ENCODE measurements around the gene FAM151A. TPM values are rescaled to one million over a fixed set of nuclear protein-coding genes. Genes with fewer than 3 reads are reported as not detected.

Gene FAM151A
- total RNA-seq, 2 donors from 2014 or later, result 0.66 to 2.8 TPM

GRCh38 chr1:54583871-54584270 is 39.5 kb downstream of the FAM151A start:
- H3K9ac ChIP-seq (ENCODE audit: low read depth in 2 of 2, low read length in 2 of 2), result no peak overlapping the region
- H3K9me3 ChIP-seq, result no peaks in the 10 kb centered on the region
- no peaks in the 10 kb centered on the region for H3K27me3 ChIP-seq
- TF ChIP-seq CTCF (IDR thresholded peaks at IDR 0.05), result no peak
- intact Hi-C loops (cut with DNase I), result no loop called here
- no peaks in the 10 kb centered on the region for H3K36me3 ChIP-seq
- H3K27ac ChIP-seq, result no peak overlapping the region
- peaks cover 3% of the 10 kb centered on the region for H3K4me1 ChIP-seq
- no peak for DNase-seq
- H3K4me3 ChIP-seq, result no peak overlapping the region

GRCh38 chr1:54583307-54583686 is 40.0 kb downstream of the FAM151A start:
- H3K27ac ChIP-seq, result no peak overlapping the region
- no peak overlapping the region for H3K4me3 ChIP-seq
- no peaks in the 10 kb centered on the region for H3K27me3 ChIP-seq
- no peak for TF ChIP-seq CTCF (IDR thresholded peaks at IDR 0.05)
- H3K9ac ChIP-seq (ENCODE audit: low read depth in 2 of 2, low read length in 2 of 2), result no peak overlapping the region
- no peaks in the 10 kb centered on the region for H3K36me3 ChIP-seq
- no peaks in the 10 kb centered on the region for H3K9me3 ChIP-seq
- DNase-seq, result no peak
- intact Hi-C loops (cut with DNase I), result no loop called here
- peaks cover 3% of the 10 kb centered on the region for H3K4me1 ChIP-seq

DNA sequence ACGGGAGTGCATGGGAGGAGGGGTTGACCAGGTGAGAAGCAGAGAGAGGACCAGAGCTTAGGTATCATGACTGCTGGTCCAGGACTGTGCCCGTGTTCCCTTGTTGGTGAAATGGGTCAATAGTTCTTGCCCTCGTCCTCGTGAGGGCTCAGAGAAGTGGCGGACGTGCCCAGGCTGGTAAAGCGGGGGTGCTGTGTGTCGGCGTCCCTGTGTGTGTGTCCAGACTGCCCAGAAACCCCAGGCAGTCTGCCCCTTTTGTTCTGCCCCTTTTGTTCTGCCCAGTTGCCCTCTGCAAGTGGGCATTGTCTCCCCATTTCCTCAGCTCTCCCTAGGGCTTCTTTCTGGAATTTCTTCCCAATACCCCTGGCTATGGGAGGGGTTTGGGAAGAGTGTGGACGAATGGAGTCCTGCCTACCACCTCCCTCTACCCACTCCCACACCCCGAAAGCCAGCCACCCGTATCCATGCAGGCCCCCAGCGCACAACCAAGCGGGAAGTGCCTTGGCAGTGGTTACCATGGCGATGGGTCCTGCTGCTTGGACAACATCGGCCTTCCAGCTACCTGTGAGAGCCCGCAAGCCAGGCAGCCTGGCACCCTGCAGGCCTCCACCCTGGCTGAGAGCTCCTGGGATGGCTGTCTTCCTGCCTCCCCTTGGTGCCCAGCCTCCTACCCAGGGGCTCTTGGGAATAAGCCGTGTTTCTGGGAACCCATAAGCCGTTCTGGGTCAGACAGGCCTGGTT is 40.6 kb downstream of the FAM151A start:
- no peak for DNase-seq
- no peaks in the 10 kb centered on the region for H3K36me3 ChIP-seq
- no peaks in the 10 kb centered on the region for H3K9me3 ChIP-seq
- no peaks in the 10 kb centered on the region for H3K27me3 ChIP-seq
- H3K4me3 ChIP-seq, result no peak overlapping the region
- no peak overlapping the region for H3K9ac ChIP-seq (ENCODE audit: low read depth in 2 of 2, low read length in 2 of 2)
- intact Hi-C loops (cut with DNase I), result no loop called here
- TF ChIP-seq CTCF (IDR thresholded peaks at IDR 0.05), result no peak
- peaks cover 3% of the 10 kb centered on the region for H3K4me1 ChIP-seq
- no peak overlapping the region for H3K27ac ChIP-seq

DNA sequence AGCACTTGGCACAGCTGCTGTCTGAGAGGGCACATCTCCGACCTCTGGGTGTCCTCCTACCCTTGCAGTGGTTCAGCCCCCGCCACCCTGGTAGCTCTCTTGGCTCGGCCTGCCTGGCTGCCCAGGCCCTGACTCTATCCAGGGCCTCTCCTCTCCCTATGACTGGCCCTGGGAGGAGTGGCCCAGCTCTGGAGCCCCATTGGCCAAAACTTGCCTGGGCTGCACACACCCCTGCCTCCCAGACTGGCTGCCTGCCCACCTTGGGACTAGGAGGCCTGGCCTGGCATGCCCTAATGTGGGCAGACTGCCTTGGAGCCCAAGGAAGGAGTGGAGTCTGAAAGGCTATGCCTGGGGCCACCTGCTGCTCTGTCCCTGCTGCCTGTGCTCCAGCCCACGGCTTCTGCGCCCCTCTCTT is 41.7 kb downstream of the FAM151A start:
- H3K9ac ChIP-seq (ENCODE audit: low read depth in 2 of 2, low read length in 2 of 2), result peak overlapping the region; percentile 8 to 51
- no peaks in the 10 kb centered on the region for H3K9me3 ChIP-seq
- no peak for TF ChIP-seq CTCF (IDR thresholded peaks at IDR 0.05)
- intact Hi-C loops (cut with DNase I), result no loop called here
- no peaks in the 10 kb centered on the region for H3K36me3 ChIP-seq
- H3K27ac ChIP-seq, result no peak overlapping the region
- H3K4me1 ChIP-seq, result peaks cover 3% of the 10 kb centered on the region
- H3K4me3 ChIP-seq, result no peak overlapping the region
- H3K27me3 ChIP-seq, result no peaks in the 10 kb centered on the region
- peak; percentile 85 for DNase-seq

DNA sequence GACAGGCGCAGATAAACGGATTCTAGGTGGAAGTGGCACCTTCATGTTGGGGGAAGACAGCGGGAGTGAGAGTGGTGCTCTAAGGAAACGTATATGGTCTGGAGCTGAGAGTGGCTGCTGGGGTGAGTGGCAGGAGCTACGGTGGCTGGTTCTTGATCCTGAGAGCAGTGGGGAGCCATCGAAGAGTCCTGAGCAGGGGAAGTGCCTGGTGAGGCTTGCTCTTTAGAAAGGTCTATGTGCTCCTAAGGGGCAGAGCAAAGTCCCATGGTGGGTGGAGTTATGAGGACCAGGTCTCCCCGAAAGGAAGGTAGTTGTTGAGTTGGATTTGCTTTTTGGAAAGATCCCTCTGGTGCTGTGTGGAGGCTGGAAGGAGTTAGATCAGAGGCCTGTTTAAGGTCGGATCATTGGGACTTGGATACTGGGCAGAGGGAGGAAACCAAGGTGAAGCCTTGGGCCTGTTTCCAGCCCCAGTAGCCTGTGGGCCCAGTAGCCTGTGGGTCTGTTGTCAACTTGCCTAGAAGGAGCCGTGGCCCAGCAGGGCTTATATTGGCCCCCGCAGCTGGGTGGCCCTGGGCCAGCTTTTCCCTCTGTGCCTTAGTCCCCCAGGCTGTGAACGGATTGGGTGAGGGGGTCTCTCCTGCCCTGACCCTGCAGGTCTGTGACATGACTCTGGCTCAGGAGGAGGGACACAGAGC is 42.3 kb downstream of the FAM151A start:
- Histone ChIP-seq H3K9me3 (no peaks in the 10 kb centered on the region), H3K36me3 (no peaks in the 10 kb centered on the region), H3K4me1 (peaks cover 3% of the 10 kb centered on the region), H3K27me3 (no peaks in the 10 kb centered on the region), H3K27ac (no peak overlapping the region), H3K4me3 (no peak overlapping the region), H3K9ac (ENCODE audit: low read depth in 2 of 2, low read length in 2 of 2) (peak overlapping the region; percentile 33 to 51)
- no peak for TF ChIP-seq CTCF (IDR thresholded peaks at IDR 0.05)
- no peak for DNase-seq
- intact Hi-C loops (cut with DNase I), result no loop called here

Data from colonic mucosa (tissue), 4 donors.